Measurements from ENCODE around the gene CPEB4.

GRCh38 chr5:173910215-173910614 is 22.1 kb downstream of the CPEB4 start:
- TF ChIP-seq CTCF (conservative IDR thresholded peaks at IDR 0.05 in 1 of 2, IDR thresholded peaks at IDR 0.05 in 1 of 2; ENCODE audit: extremely low read depth in 1 of 2, insufficient read depth in 1 of 2, low read depth in 1 of 2, low read length in 2 of 2) = no peak
- TF ChIP-seq EZH2 (IDR thresholded peaks at IDR 0.05; ENCODE audit: borderline replicate concordance, low read length) = no peak
